ENCODE results near the gene RAB15.

Gene RAB15

GRCh38 chr14:64971943-64972791 is at the start of gene RAB15:
TSS of gene RAB15 (minus strand) at chr14:64972336. CDS start at chr14:64972076, 260 bp downstream.
- DNase-seq = peak; percentile 40

GRCh38 chr14:65019944-65020566 is 47.9 kb upstream of the RAB15 start:
- peak; percentile 80 for DNase-seq

- no peak for DNase-seq
Observed at GRCh38 chr14:65016471-65016870, 44.3 kb upstream of the RAB15 start.

- no peak for DNase-seq
Observed at GRCh38 chr14:65015391-65015790, 43.3 kb upstream of the RAB15 start.

- DNase-seq = no peak
Observed at GRCh38 chr14:65012353-65012752, 40.2 kb upstream of the RAB15 start.

GRCh38 chr14:65011538-65011937 is 39.4 kb upstream of the RAB15 start:
- no peak for DNase-seq

GRCh38 chr14:65010211-65010931 is 38.2 kb upstream of the RAB15 start:
- no peak for DNase-seq

GRCh38 chr14:65007202-65007601 is 35.1 kb upstream of the RAB15 start:
- no peak for DNase-seq

- no peak for DNase-seq
Observed at GRCh38 chr14:65006261-65006721, 34.2 kb upstream of the RAB15 start.

- DNase-seq = no peak
Observed at GRCh38 chr14:65003394-65003793, 31.3 kb upstream of the RAB15 start.

GRCh38 chr14:65002586-65003210 is 30.6 kb upstream of the RAB15 start:
- no peak for DNase-seq

- DNase-seq = no peak
Observed at GRCh38 chr14:65001723-65002122, 29.6 kb upstream of the RAB15 start.

- no peak for DNase-seq
Observed at GRCh38 chr14:65000898-65001591, 28.9 kb upstream of the RAB15 start.

GRCh38 chr14:64998455-64998931 is 26.4 kb upstream of the RAB15 start:
- no peak for DNase-seq

- no peak for DNase-seq
Observed at GRCh38 chr14:64997108-64997794, 25.1 kb upstream of the RAB15 start.

- DNase-seq = no peak
Observed at GRCh38 chr14:64995291-64995690, 23.2 kb upstream of the RAB15 start.

- no peak for DNase-seq
Observed at GRCh38 chr14:64994540-64994939, 22.4 kb upstream of the RAB15 start.

- no peak for DNase-seq
Observed at GRCh38 chr14:64993266-64993930, 21.3 kb upstream of the RAB15 start.

GRCh38 chr14:64992328-64992885 is 20.3 kb upstream of the RAB15 start:
- DNase-seq = no peak

GRCh38 chr14:64990939-64991338 is 18.8 kb upstream of the RAB15 start:
- no peak for DNase-seq

GRCh38 chr14:64990296-64990695 is 18.2 kb upstream of the RAB15 start:
- no peak for DNase-seq
